Astrocyte (in vitro differentiated cells and primary cell): ENCODE data around the gene DAD1. TPM values are rescaled to one million over a fixed set of nuclear protein-coding genes. Genes with fewer than 3 reads are reported as not detected.

Source experiments
- DNase-seq: peaks from one replicate; pipeline ENCODE4 v3.0.0-alpha.2; 2010; ENCODE audit warnings: low read depth
- FAIRE-seq: peaks from 2 replicates; lab custom pipeline; 2011; peaks lifted over from hg19 to GRCh38; lab: Jason Lieb, UNC
- H2AFZ ChIP-seq: 2 replicates; pipeline ENCODE4 v1.6.0; 2012; ENCODE audit warnings: low read depth, low read length, inconsistent platforms
- H3K27ac ChIP-seq: 2 replicates; pipeline ENCODE4 v1.5.1; 2011; ENCODE audit warnings: low read depth, low read length, inconsistent platforms
- H3K27me3 ChIP-seq: 2 replicates; pipeline ENCODE4 v1.6.0; 2011; ENCODE audit warnings: low read length, inconsistent platforms; ENCODE audit not compliant: insufficient read depth
- H3K36me3 ChIP-seq: 2 replicates; pipeline ENCODE4 v1.5.1; 2011; ENCODE audit warnings: low read length, inconsistent platforms; ENCODE audit not compliant: insufficient read depth
- H3K4me1 ChIP-seq: 2 replicates; pipeline ENCODE4 v1.5.1; 2011; ENCODE audit warnings: low read length, inconsistent platforms; ENCODE audit not compliant: insufficient read depth
- H3K4me2 ChIP-seq: 2 replicates; pipeline ENCODE4 v1.6.0; 2012; ENCODE audit warnings: low read length, inconsistent platforms
- H3K4me3 ChIP-seq: 2 replicates; pipeline ENCODE4 v1.5.1; 2011; ENCODE audit warnings: low read depth, mild to moderate bottlenecking, low read length, inconsistent platforms; ENCODE audit not compliant: insufficient read depth
- H3K79me2 ChIP-seq: 2 replicates; pipeline ENCODE4 v1.6.0; 2012; ENCODE audit warnings: mild to moderate bottlenecking, low read length, inconsistent platforms; ENCODE audit not compliant: insufficient read depth
- H3K9ac ChIP-seq: 2 replicates; pipeline ENCODE4 v1.6.0; 2012; ENCODE audit warnings: mild to moderate bottlenecking, low read length, inconsistent platforms
- H3K9me3 ChIP-seq: 2 replicates; pipeline ENCODE4 v1.5.1; 2012; ENCODE audit warnings: low read depth, mild to moderate bottlenecking, low read length, inconsistent platforms; ENCODE audit not compliant: insufficient read depth
- H4K20me1 ChIP-seq: 2 replicates; pipeline ENCODE4 v1.6.0; 2012; ENCODE audit warnings: low read length, inconsistent platforms; ENCODE audit not compliant: insufficient read depth
- H3K27ac Mint-ChIP-seq: one replicate; pipeline ENCODE4 v1.8.0; 2021; ENCODE audit warnings: mild to moderate bottlenecking, mixed read lengths; ENCODE audit not compliant: unreplicated experiment
- H3K27me3 Mint-ChIP-seq: one replicate; pipeline ENCODE4 v1.8.0; 2021; ENCODE audit warnings: low read depth, mixed read lengths; ENCODE audit not compliant: unreplicated experiment
- H3K36me3 Mint-ChIP-seq: one replicate; pipeline ENCODE4 v1.8.0; 2021; ENCODE audit warnings: low read depth, mixed read lengths; ENCODE audit not compliant: unreplicated experiment
- H3K4me1 Mint-ChIP-seq: one replicate; pipeline ENCODE4 v1.8.0; 2021; ENCODE audit warnings: low read depth, mixed read lengths; ENCODE audit not compliant: unreplicated experiment
- H3K4me3 Mint-ChIP-seq: one replicate; pipeline ENCODE4 v1.8.0; 2021; ENCODE audit warnings: mild to moderate bottlenecking, moderate library complexity, mixed read lengths; ENCODE audit not compliant: unreplicated experiment
- H3K9me3 Mint-ChIP-seq: one replicate; pipeline ENCODE4 v1.8.0; 2021; ENCODE audit warnings: mild to moderate bottlenecking, mixed read lengths; ENCODE audit not compliant: unreplicated experiment
- EZH2 ChIP-seq: IDR thresholded peaks from 2 replicates; pipeline ENCODE4 v1.6.1; 2012; ENCODE audit warnings: mild to moderate bottlenecking, low read length, inconsistent platforms; ENCODE audit not compliant: insufficient read depth
- total RNA-seq: library from RNA; stranded (reverse); gene quantifications from 2 replicates; pipeline ENCODE4 v1.2.1, GENCODE V29; 2021
- TF ChIP-seq, protein P1 (sequence below): IDR thresholded peaks from 2 replicates; pipeline ENCODE4 v1.5.1; 2011; ENCODE audit warnings: low read depth, mild to moderate bottlenecking, inconsistent platforms, low read length, moderate library complexity; ENCODE audit not compliant: insufficient read depth

The DAD1 gene
- total RNA-seq, 1 donor from 2014 or later, result 302 TPM

DNA sequence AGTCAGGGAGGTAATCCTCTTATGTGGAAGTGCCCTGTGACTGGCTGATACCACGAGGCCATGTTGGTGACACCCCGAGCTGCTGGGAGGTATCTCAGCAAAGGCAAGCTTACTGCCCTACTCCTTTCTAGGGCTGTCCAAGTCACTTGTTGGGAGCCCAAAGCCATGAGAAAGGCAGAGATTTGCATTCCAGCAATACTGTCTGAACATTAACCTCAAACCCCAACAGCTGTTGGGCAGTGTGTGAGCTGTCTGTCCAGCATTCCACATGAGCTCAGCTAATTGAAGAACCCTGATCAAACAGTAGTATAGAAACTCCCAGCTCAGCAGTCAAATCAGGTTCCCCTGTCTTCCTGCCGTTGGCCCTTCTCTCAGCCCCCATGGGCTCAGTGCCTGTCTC, 18.3 kb upstream of the DAD1 start:
- H3K4me1 ChIP-seq, result peaks cover 17% of the 10 kb centered on the region
- Mint-ChIP-seq H3K27ac (peak overlapping the region; percentile 98), H3K4me1 (peaks cover 28% of the 10 kb centered on the region), H3K27me3 (no peaks in the 10 kb centered on the region), H3K4me3 (no peak overlapping the region), H3K36me3 (peaks cover 43% of the 10 kb centered on the region), H3K9me3 (peaks cover 2% of the 10 kb centered on the region)
- no peaks in the 10 kb centered on the region for H4K20me1 ChIP-seq
- H3K9ac ChIP-seq, result no peak overlapping the region
- no peak overlapping the region for H3K4me3 ChIP-seq
- TF ChIP-seq, protein P1, sequence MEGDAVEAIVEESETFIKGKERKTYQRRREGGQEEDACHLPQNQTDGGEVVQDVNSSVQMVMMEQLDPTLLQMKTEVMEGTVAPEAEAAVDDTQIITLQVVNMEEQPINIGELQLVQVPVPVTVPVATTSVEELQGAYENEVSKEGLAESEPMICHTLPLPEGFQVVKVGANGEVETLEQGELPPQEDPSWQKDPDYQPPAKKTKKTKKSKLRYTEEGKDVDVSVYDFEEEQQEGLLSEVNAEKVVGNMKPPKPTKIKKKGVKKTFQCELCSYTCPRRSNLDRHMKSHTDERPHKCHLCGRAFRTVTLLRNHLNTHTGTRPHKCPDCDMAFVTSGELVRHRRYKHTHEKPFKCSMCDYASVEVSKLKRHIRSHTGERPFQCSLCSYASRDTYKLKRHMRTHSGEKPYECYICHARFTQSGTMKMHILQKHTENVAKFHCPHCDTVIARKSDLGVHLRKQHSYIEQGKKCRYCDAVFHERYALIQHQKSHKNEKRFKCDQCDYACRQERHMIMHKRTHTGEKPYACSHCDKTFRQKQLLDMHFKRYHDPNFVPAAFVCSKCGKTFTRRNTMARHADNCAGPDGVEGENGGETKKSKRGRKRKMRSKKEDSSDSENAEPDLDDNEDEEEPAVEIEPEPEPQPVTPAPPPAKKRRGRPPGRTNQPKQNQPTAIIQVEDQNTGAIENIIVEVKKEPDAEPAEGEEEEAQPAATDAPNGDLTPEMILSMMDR, result no peak
- TF ChIP-seq EZH2, result no peak
- no peaks in the 10 kb centered on the region for H3K27me3 ChIP-seq
- no peak overlapping the region for H2AFZ ChIP-seq
- H3K9me3 ChIP-seq, result no peaks in the 10 kb centered on the region
- no peaks in the 10 kb centered on the region for H3K79me2 ChIP-seq
- peaks cover 17% of the 10 kb centered on the region for H3K36me3 ChIP-seq
- no peak overlapping the region for H3K27ac ChIP-seq
- FAIRE-seq (no peak), DNase-seq (no peak)
- no peak overlapping the region for H3K4me2 ChIP-seq

DNA sequence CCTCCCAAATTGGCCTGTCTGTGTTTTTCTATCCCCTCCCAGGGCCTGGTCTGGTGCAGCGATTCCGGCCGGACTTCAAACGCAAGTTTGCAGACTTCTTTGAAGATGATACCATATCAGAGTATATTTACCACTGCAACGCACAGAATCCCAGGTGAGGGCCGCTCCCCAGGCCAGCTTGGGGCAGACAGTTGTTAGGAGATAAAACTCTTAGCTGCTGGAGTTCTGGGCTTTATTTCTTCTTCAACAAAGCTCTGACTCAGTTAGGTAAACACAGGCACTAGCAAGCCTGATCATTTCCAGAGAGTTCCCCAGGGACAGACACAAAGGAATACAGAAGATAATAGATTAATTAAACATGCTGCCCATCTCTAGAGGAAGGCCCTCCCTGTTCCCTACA, 17.4 kb upstream of the DAD1 start:
- Histone ChIP-seq H3K9me3 (no peaks in the 10 kb centered on the region), H3K36me3 (peaks cover 19% of the 10 kb centered on the region), H4K20me1 (no peaks in the 10 kb centered on the region), H3K27me3 (no peaks in the 10 kb centered on the region), H3K4me1 (peaks cover 17% of the 10 kb centered on the region), H3K4me3 (no peak overlapping the region), H3K27ac (no peak overlapping the region), H2AFZ (no peak overlapping the region), H3K79me2 (no peaks in the 10 kb centered on the region), H3K9ac (peak overlapping the region; percentile 10), H3K4me2 (no peak overlapping the region)
- Mint-ChIP-seq H3K36me3 (peaks cover 40% of the 10 kb centered on the region), H3K27me3 (no peaks in the 10 kb centered on the region), H3K4me3 (no peak overlapping the region), H3K4me1 (peaks cover 36% of the 10 kb centered on the region), H3K9me3 (peaks cover 2% of the 10 kb centered on the region), H3K27ac (no peak overlapping the region)
- FAIRE-seq (no peak), DNase-seq (no peak)
- TF ChIP-seq, protein P1, result no peak
- no peak for TF ChIP-seq EZH2

DNA sequence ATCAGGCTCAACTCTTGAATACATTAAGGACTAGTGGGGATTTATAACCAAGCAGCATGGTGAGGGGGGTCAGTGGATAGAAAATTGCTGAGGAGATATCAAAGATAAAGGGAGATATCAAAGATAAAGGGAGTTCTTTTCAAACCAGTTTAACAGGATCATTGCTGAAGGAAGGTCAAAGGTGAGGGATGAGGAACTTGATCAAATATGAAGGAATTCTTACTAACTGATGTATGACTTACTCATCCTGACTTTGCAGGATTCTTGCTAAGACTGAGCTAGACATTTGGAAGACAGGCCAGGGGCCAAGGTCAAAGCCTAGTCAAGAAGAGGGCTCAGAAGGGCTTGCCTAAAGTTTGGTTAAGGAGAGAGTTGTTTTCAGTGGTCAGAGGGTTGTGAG, 13.8 kb upstream of the DAD1 start:
- Mint-ChIP-seq H3K9me3 (peaks cover 2% of the 10 kb centered on the region), H3K4me1 (peaks cover 53% of the 10 kb centered on the region), H3K4me3 (peak overlapping the region; percentile 71), H3K27ac (peak overlapping the region; percentile 90), H3K36me3 (peaks cover 30% of the 10 kb centered on the region), H3K27me3 (no peaks in the 10 kb centered on the region)
- H3K4me3 ChIP-seq, result no peak overlapping the region
- peaks cover 28% of the 10 kb centered on the region for H3K4me1 ChIP-seq
- no peak overlapping the region for H3K9ac ChIP-seq
- H2AFZ ChIP-seq, result no peak overlapping the region
- peaks cover 10% of the 10 kb centered on the region for H3K36me3 ChIP-seq
- TF ChIP-seq EZH2, result no peak
- TF ChIP-seq, protein P1, result no peak
- no peaks in the 10 kb centered on the region for H3K9me3 ChIP-seq
- no peak for DNase-seq
- FAIRE-seq, result no peak
- H3K27me3 ChIP-seq, result no peaks in the 10 kb centered on the region
- H4K20me1 ChIP-seq, result no peaks in the 10 kb centered on the region
- peak overlapping the region; percentile 39 for H3K27ac ChIP-seq
- peak overlapping the region; percentile 21 for H3K4me2 ChIP-seq
- no peaks in the 10 kb centered on the region for H3K79me2 ChIP-seq
